SU-DHL-6 (cell line): ENCODE results near the gene SLC25A19.

Experiments used
- H2AFZ ChIP-seq: fragments of 200-600 bp; sonication (generic); 2 replicates; pipeline ENCODE4 v1.6.1; 2014; ENCODE audit warnings: low read depth, mild to moderate bottlenecking, moderate library complexity, mixed read lengths, antibody characterized with exemption, low read length; ENCODE audit not compliant: severe bottlenecking
- H3F3A ChIP-seq: fragments of 200-600 bp; shearing (Covaris generic); 2 replicates; pipeline ENCODE4 v1.6.0; 2016; ENCODE audit warnings: antibody characterized with exemption, mild to moderate bottlenecking; ENCODE audit not compliant: insufficient read depth
- H3K27ac ChIP-seq: fragments of 200-600 bp; sonication (generic); 2 replicates; pipeline ENCODE4 v1.5.1; 2016; ENCODE audit warnings: low read depth, mild to moderate bottlenecking, low read length, moderate library complexity, mixed read lengths
- H3K27me3 ChIP-seq: fragments of 200-600 bp; sonication (generic), shearing (Covaris generic); 2 replicates; pipeline ENCODE4 v1.6.0; 2014; ENCODE audit warnings: mild to moderate bottlenecking, low read length
- H3K36me3 ChIP-seq: fragments of 200-600 bp; sonication (generic); 2 replicates; pipeline ENCODE4 v1.6.1; 2014; ENCODE audit warnings: mild to moderate bottlenecking, low read length, mixed read lengths
- H3K4me2 ChIP-seq: fragments of 300-600, 200-600 bp; shearing (Covaris generic), sonication (generic); 2 replicates; pipeline ENCODE4 v1.6.0; 2014; ENCODE audit warnings: low read length, low read depth, mild to moderate bottlenecking; ENCODE audit not compliant: poor library complexity, severe bottlenecking
- H3K4me3 ChIP-seq: fragments of 200-600 bp; sonication (generic); 2 replicates; pipeline ENCODE4 v1.5.1; 2014; ENCODE audit warnings: antibody characterized with exemption, low read length, mild to moderate bottlenecking, mixed read lengths; ENCODE audit not compliant: insufficient read depth, poor library complexity, severe bottlenecking
- H3K79me2 ChIP-seq: fragments of 200-600 bp; sonication (generic); 2 replicates; pipeline ENCODE4 v1.6.1; 2014; ENCODE audit warnings: mild to moderate bottlenecking, low read length, moderate library complexity; ENCODE audit not compliant: insufficient read depth
- H3K9ac ChIP-seq: fragments of 200-600 bp; sonication (generic); 2 replicates; pipeline ENCODE4 v1.7.0; 2014; ENCODE audit warnings: mild to moderate bottlenecking, low read length
- H3K9me2 ChIP-seq: fragments of 200-600 bp; sonication (generic); replicated peaks from 2 replicates; pipeline ENCODE4 v1.6.1; 2014; ENCODE audit warnings: low read length; ENCODE audit not compliant: insufficient read depth
- H3K9me3 ChIP-seq: fragments of 200-600 bp; sonication (generic); 2 replicates; pipeline ENCODE4 v1.6.1; 2014; ENCODE audit warnings: low read length, mixed read lengths; ENCODE audit not compliant: insufficient read depth
- H4K20me1 ChIP-seq: fragments of 200-600 bp; sonication (generic); 2 replicates; pipeline ENCODE4 v1.6.1; 2014; ENCODE audit warnings: low read depth, mild to moderate bottlenecking, antibody characterized with exemption, low read length, moderate library complexity, mixed read lengths
- CTCF ChIP-seq: fragments of 200-600 bp; sonication (generic); IDR thresholded peaks from one replicate; pipeline ENCODE4 v1.5.1; 2017; ENCODE audit warnings: antibody characterized with exemption, mild to moderate bottlenecking, low read length, moderate library complexity; ENCODE audit not compliant: insufficient read depth, poor library complexity, severe bottlenecking
- EZH2phosphoT487 ChIP-seq: fragments of 200-600 bp; sonication (generic), shearing (Covaris generic); conservative IDR thresholded peaks from 2 replicates; pipeline ENCODE4 v1.6.1; 2018; ENCODE audit warnings: mild to moderate bottlenecking, antibody characterized with exemption, low read length, moderate library complexity, mixed read lengths

Gene SLC25A19

DNA sequence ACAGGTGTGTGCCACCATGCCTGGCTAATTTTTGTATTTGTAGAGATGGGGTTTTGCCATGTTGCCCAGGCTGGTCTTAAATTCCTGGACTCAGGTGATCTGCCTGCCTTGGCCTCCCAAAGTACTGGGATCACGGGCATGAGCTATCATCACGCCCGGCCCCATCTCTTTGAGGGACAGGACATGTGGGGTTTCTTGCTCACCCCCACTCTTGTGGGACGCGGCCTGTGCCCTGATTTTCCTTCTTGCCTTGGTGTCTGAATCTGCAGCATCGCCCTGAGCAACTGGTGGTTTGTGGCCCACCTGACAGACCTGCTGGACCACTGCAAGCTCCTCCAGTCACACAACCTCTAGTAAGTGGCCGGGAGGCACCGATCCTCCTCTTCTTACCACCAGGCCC lies 58.2 kb downstream of the SLC25A19 start:
- no peak overlapping the region for H2AFZ ChIP-seq
- TF ChIP-seq CTCF, result no peak
- TF ChIP-seq EZH2phosphoT487, result no peak
- no peaks in the 10 kb centered on the region for H3K9me2 ChIP-seq
- H4K20me1 ChIP-seq, result no peaks in the 10 kb centered on the region
- H3K27me3 ChIP-seq, result no peaks in the 10 kb centered on the region
- no peak overlapping the region for H3K27ac ChIP-seq
- peaks cover 12% of the 10 kb centered on the region; the same call in 1 of the 2 replicates for H3K36me3 ChIP-seq
- no peaks in the 10 kb centered on the region for H3F3A ChIP-seq
- no peaks in the 10 kb centered on the region for H3K9me3 ChIP-seq
- no peak overlapping the region for H3K4me2 ChIP-seq
- no peak overlapping the region for H3K4me3 ChIP-seq
- H3K79me2 ChIP-seq, result no peaks in the 10 kb centered on the region
- H3K9ac ChIP-seq, result no peak overlapping the region

DNA sequence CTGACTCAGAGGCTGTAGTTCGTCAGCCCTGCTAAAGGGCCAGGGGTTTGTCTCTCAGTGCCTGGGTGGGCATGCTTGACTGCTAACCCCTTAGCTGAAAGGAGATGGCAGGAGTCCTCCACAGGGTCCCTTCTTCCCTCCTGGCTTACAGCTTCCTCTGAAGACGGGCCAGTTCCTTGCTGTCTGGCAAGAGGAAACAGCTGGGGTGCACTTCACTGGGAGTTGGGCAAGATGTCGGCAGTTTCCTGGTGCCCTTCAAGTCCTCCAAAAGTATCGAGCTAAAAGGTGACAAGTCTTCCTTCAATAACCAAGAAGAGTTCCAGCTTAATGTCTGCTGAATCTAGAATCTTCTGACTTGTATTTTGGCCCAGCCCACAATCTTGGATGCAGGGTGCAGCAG lies 60.4 kb downstream of the SLC25A19 start:
- H4K20me1 ChIP-seq, result no peaks in the 10 kb centered on the region
- peaks cover 8% of the 10 kb centered on the region; the same call in 1 of the 2 replicates for H3K36me3 ChIP-seq
- TF ChIP-seq CTCF (no peak), EZH2phosphoT487 (no peak)
- no peaks in the 10 kb centered on the region for H3K27me3 ChIP-seq
- no peaks in the 10 kb centered on the region for H3K79me2 ChIP-seq
- H3K4me2 ChIP-seq, result no peak overlapping the region
- H3K4me3 ChIP-seq, result no peak overlapping the region
- H3K9me3 ChIP-seq, result no peaks in the 10 kb centered on the region
- no peaks in the 10 kb centered on the region for H3F3A ChIP-seq
- H3K9ac ChIP-seq, result no peak overlapping the region
- no peaks in the 10 kb centered on the region for H3K9me2 ChIP-seq
- no peak overlapping the region for H2AFZ ChIP-seq
- no peak overlapping the region for H3K27ac ChIP-seq

- no peaks in the 10 kb centered on the region for H3K27me3 ChIP-seq
- H2AFZ ChIP-seq, result no peak overlapping the region
- H3K4me2 ChIP-seq, result no peak overlapping the region
- no peaks in the 10 kb centered on the region for H3K9me3 ChIP-seq
- H3K4me3 ChIP-seq, result no peak overlapping the region
- peaks cover 8% of the 10 kb centered on the region; the same call in 1 of the 2 replicates for H3K36me3 ChIP-seq
- H4K20me1 ChIP-seq, result no peaks in the 10 kb centered on the region
- TF ChIP-seq CTCF, result no peak
- no peaks in the 10 kb centered on the region for H3K79me2 ChIP-seq
- H3F3A ChIP-seq, result no peaks in the 10 kb centered on the region
- no peaks in the 10 kb centered on the region for H3K9me2 ChIP-seq
- no peak overlapping the region for H3K27ac ChIP-seq
- no peak overlapping the region for H3K9ac ChIP-seq
These were observed 60.9 kb downstream of the SLC25A19 start for GRCh38 chr17:75228305-75228704.
